UCSD-AML1 (cell line): ENCODE measurements around the gene CACNA2D1.
"Not testable (repeated sequence)": the region's sequence is repeated elsewhere in the genome, so short reads cannot be mapped to it uniquely, and the experiment has no call there.

Experiments
- DNase-seq: peaks from one replicate; lab custom pipeline; 2025; ENCODE audit not compliant: unreplicated experiment; lab: John Stamatoyannopoulos, UW

CACNA2D1 gene

DNA sequence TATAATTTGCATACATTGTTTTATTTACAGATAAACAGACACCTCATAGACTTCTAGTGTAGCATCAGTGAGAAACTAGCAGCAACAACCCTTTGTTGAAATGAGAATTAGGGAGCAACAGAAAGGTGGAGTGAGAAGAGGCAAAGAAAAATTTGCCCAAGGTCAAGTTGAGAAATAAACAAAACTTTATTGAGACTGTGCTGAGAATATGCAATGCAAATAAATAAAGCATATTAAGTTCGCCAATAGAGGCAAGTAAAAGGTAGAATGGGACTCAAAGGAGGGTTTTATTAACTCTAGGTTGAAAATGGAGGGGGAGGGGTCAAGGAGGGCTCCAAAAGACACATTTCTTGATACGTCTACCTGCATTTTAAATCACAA lies 49.7 kb downstream of the CACNA2D1 start:
- no peak for DNase-seq

DNA sequence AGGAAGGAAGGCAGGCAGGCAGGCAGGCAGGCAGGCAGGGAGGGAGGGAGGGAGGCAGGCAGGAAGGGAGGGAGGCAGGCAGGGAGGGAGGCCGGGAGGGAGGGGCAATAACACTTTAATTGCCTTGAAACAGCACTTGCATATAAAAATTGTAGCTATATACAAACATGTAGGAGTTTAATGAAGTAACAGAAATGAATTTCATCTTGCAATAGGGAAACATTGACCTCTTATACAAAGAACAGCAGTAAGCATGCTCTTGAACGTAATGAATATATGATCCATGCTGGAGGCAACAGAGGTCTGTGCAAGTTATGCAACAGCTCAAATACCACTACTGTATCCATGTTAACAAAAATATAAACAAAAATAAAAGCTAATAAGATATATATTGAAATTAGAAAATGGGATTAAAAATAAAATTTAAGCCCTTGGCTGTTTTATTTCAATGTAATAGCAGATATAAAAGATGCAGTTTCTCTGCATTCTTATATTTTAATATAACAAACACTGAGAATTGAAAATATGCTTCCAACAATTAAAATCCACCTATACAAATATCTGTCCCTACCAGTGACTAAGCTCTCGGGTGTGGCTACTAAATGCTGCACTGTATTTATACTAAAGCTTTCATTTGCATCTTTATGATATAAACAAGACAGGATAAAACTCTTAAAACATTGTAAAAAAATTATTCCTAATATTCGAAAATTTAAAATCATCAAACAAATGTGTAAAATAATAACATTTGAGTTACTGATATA lies 50.3 kb downstream of the CACNA2D1 start:
- DNase-seq = no peak

DNA sequence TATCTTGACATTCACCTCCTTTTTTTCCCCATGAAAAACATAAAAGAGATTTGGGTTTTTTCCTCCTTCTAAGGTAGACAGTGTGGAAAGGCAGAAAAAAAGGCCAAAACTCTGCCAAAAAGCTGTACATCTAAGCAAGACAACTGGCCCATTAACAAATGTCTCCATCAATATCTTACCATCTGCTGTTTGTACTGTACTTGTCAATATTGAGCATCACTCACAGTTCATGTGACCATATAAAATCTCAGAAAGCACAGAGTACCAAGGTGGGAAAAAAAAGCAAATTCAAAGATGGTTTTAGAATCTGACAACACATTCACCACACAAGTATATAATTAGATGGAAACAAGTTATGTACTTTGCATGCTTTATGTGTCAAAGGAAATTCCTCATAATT lies 52.6 kb downstream of the CACNA2D1 start:
- no peak for DNase-seq

DNA sequence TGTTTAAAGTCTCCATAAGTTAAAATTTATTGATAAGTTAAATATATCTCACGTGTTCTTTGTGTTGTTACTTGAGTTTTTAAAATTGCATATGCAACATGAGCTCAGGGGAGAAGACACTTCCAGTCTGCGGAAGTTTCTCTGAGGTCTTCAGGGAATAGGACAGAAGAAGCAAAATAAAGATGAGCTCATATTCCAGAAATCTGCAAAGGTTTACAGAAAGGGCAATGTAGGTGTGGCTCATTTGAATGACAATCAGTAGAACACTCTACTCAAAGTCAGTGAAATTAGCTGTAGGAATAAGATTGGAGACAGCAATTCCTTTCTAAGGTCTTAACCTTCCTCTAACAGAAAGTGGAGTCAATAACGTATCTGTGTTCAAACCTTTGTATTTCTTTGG lies 53.7 kb downstream of the CACNA2D1 start:
- DNase-seq = no peak

DNA sequence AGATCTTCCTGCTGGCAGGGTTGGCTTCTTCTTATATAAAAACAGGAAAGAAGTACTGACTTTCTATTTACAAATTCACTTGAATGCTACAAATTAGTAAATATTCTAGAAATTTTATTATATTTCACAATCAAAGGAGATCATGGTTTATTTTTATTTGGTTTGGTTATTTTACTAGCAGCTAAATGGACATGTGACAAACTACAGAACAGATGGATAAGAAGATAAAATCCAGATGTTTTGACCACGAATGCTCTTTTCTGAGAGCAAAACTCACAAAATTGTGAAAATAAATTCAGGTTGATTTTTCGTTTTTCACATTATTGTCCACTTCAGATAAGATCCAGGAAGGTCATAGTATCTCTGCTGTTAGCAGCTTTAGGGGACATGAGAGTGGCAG lies 55.4 kb downstream of the CACNA2D1 start:
- no peak for DNase-seq

DNA sequence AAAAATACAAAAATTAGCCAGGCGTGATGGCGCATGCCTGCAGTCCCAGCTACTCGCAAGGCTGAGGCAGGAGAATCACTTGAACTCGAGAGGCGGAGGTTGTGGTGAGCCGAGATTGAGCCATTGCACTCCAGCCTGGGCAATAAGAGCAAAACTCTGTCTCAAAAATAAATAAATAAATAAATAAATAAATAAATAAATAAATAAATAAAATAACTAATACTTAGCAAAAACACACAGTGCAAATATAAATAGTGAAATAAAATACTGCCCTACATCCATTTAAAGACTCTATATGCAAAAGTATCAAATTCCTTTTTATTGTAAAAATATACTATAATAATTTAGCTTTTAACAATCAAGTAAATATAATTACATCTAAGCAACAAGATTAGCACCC lies 57.0 kb downstream of the CACNA2D1 start:
- DNase-seq = not testable (repeated sequence)

DNA sequence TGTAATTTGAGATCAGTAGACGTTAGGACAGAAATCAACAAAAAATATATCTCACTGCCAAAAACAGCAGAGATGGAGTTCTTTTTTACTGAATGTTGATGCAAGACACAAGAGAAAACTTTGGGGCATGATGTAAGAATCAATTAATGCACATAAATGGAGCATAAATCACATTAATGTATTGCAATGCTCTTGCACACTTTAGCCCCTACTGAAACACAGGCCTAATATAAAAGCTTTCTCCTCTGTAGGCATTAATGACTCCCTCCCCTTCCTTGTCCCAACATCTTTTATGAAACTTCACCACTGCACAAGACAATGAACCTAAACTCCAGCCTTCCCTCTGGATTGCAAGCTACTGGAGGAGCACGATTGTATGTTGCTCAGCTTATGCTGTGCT lies 58.8 kb downstream of the CACNA2D1 start:
- no peak for DNase-seq

DNA sequence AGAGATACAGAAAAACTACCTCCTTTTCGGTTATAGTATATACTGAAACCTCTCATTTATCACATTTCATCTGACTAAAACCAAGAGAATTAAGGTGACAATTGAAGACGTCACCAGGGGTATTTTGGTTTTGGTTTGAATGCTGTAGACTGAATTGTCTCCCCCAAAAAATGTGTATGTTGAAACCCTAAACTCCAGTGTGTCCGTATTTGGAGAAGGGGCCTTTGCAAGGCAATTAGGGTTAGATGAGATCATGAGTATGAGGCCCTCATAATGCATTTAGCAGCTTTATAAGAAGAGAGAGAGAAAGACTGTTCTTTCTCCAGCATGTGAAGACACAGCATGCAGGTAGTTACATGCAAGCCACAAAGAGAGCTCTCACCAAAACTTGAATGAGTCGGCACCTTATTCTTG lies 59.5 kb downstream of the CACNA2D1 start:
- DNase-seq = no peak

DNA sequence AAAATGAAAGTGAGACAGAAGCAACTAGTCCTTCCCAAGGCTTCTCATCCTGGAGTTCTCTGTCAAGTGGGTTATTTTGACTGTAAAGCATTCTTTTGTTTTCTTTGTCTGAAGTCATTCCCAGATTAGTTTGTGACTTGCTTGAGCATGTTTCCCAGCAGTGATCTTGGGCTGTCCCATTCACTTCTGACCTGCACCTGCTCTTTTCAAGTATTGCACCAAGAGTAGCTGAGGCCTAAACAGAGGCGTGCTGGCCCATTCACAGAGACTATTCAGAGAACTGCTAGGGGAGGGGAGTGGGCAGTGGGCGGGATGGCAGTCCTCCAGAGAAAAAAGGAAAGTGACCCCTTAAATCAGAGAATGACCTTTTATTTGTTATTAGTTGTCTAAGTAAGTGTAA lies 61.3 kb downstream of the CACNA2D1 start:
- DNase-seq = no peak

DNA sequence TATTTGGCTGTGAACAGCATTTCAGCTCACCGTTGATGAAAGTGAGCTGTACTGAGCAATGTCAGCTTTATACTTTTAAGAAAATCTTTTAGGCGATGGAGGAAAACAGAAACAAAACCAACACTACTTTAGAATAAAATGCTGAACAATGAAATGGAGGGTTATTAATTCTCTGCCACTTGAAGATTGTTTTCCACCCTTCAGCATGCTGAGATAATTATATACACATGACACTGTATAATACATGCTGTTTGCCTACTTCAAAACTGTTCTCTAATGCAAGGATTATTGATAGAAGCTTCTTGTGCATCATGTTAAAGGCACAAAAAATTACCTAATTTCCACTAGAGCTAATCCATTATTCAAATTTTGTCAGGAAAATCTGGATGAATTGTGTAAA lies 66.8 kb downstream of the CACNA2D1 start:
- DNase-seq = no peak

DNA sequence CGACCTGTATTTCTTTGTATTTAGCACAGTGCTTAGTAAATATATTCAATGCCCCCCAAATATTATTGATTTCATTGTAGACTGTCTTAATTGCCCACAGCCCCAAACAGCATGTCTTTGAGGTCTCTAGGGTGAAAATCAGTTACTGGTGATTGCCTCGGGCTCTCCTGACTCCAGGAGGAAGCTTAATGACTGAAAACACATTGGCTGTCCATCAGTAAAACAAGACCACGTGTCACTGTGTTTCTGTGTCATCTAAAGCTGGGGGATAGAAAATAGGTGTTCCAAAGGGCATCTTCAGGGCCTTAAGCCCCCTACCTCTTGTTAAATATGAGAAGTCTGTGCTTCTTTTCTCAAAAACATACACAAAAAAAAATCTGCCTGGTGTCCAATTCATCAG lies 67.9 kb downstream of the CACNA2D1 start:
- no peak for DNase-seq

DNA sequence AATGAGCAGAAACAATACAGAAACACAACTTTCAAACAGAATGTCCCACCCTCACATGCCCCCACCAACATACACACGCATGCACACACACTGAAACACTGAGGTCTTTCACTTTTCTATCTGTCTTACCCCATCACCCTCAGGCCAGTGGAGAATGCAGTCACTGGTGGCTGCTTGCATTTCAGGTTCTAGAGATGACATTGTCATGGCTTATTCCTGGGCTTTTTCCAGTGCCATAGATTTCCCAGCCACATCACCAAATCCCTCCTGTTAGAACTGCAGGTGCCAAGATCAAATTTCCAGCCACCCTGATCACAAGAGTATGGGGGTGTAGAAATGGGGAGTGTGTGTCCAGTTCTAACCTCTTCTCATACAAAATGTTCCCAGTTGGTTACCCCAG lies 68.4 kb downstream of the CACNA2D1 start:
- DNase-seq = no peak

DNA sequence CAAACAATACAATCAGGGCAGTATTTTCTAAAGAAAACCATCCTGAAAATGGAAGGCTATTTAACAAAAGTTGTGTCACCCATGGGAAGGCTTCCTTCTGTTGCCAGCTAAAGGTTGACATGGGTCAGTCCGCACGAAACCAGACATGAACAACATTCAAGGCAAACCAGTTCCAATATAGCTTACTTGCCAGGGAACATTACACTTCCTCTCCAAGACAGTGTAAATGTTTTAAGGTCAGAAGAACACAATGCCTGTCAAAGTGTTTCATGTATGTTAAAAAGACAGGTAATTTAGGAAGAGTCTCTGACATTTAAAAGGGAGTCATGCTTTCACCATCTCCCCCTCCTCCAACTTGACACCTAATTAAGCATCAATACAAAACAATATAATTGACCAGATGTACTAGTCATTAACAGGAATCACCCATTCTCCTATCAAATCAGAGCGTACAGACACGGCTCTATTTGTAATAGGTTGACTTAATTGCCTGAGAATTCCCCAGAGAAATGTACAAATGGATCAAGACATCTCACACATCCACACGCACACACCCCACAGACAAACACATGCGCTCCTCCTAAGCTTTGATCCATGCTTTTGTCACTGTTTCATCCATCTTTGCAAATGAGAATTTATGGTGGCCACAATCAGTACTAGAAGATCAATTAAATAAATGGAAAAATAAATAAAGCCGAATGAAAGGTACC lies 69.5 kb downstream of the CACNA2D1 start:
- DNase-seq = no peak

DNA sequence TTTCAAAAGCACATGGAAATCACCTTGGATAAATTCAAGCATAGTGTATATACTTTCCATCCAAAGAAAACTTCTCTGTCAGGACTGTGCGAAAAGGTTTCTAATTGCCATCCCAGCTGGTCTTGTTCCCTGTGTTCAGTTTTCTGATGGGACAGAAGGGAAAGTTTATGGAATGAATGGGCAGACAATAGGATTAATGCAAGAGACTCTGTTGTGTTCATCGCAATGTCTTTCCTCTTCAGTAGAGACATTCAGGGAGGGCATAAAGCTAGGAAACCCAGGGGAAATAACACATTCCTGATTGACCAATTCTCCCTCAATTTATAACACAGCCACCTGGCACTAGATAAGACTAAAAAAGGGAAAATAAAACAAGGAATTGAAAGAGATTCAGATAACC lies 78.9 kb downstream of the CACNA2D1 start:
- no peak for DNase-seq

DNA sequence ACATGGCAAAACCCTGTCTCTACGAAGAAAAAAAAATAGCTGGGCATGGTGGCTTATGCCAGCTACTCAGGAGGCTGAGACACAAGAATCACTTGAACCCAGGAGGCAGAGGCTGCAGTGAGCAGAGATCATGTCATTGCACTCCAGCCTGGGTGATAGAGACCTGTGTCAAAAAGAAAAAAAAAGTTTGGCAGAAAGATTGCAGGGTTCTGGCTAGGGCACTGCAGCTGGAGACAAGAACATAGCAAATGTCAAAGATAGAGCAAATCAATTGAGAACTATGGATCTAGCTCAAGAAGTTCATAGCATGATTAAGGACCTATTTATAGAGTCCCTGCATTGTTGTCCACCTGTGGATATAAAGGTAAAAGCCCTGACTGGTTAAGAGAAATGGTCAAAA lies 79.5 kb downstream of the CACNA2D1 start:
- no peak for DNase-seq

DNA sequence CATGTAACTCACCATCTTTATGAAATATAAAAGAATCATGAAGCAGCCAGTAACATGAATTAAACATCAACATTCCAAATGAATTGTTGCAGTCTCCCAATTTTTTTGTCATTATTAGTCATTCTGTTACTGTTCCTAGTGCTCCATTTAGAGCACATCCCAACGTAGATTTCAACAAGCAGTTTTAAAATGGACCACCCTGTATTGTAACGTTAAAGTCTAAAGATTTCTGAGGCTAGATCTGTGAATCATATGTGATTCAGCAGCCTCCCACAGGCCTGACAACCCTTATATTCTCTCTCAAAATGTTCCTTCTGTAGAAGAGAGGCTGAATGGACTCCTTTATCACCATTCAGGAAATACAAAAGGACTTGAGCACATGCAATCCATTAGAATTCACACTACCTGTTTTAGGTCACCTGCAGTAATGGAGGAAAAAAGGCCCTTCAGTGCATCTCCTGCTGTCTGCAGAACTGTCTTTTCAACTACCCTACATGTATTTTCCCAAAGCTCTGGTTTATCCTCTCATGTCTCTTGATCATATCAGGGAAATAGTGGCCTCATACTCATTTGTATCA lies 81.4 kb downstream of the CACNA2D1 start:
- DNase-seq = no peak

DNA sequence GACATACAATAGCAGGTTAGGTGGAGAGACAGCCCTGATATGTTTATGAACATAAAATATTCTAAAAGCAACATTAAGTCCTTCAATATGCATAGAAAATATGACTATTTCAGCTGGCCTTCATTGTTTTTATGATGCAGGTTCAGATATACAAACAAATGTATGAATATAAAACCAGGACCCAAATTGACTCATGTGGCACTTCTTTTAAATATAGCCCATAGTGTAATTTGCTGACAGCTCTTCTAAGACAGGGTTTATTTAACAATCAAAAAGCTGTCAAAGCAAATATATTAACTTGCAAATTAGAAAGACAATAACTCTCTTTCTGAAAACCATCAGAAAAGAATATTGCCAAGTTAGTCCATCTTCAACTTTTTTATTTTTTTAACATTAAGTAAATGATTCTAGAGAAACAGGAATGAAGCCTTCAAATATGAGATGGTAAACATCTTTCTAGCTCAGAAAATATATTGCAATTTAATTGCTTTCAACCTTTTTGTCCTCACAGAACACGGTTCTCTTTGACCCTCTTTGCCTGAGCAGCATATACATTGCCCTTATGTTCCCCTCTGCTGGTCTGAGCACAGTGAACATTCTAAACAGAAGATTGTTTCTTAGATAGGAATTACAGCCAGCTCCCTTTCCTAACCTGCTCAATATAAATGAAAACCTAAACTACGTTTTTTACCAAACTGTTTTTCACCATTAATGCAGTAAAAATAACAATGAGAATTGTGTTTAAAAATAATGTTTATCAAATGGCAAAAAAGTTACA lies 82.8 kb downstream of the CACNA2D1 start:
- no peak for DNase-seq

DNA sequence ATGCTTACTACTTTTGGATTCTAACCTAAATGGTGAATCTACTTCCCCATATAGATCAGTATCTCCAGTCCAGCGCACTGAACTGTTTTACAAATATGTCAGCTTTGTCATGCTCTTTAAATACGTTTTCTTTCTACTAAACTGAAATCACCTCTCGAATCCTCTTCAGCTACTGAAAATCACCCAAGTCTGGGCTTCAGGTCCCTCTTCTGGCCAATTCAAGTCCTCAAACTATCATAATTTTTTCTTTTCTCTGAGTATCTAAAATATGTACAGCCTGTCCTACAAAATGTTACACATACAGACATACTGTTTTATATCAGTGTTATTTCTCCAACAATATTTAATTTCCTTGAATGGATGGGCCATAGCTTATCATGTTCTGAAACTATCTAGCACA lies 84.2 kb downstream of the CACNA2D1 start:
- DNase-seq = no peak

DNA sequence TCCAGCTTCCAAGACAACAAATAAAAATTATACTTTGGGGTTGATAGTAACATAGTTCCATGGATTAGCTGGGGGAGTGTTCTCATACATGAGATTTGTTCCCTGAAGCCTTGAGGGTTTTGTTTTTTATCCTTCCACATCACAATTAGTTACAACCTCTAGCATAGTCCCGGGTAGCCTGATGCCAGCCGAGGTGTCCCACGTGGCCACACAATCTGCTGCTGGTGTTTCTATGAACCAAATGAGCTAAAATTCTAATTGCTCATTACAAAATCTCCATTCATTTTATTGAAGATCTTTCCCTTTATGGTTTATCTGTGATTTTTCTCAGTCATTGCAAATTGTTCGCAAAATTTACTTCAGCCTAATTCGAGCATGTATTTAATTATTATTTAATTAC lies 84.7 kb downstream of the CACNA2D1 start:
- no peak for DNase-seq

DNA sequence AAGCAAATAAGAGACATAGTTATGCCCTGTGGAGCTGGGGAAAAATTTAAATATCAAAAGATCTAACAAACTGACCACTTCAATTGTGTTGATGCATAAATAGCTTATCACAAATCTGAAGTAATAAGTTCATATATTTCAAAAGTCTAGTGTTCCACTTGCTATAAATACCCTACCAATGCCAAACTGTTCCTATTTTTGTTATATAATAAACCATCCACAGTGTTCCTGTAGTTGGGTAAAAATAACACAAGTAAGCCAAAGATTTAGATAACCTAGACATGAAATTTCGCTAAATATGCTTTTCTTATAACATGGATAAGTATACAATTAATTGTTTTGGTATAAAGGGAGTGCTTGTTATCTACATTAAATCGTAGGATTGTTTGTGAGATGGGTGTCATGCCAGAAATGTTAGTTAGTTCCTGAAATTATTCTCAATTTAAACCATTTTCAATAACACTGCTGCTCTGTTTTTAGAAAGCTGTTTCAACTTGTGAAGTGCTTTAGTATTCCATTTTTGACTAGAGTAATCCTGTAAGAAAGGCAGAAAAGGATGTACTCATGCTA lies 85.5 kb downstream of the CACNA2D1 start:
- no peak for DNase-seq

DNA sequence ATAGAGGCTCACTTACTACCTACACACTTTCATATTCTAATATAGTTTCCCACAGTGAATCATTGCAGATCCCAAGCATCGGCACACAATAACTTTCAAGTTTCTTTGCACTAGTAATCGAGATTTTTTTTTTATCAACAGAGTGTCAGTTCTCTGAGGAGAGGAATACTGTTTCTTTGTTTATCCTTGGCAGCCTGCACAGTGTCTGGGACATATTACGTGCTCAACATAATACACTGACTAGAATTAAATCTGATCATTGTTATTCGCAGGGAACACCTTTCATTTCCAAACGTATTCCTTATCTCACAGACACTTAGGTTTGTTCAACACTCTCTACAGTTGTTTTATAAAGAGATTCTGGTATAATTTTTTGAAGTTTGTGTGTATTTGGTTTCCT lies 95.3 kb downstream of the CACNA2D1 start:
- DNase-seq = no peak
